ENCODE data around the gene ANXA4.

- no peak for TF ChIP-seq CTCF (IDR thresholded peaks at IDR 0.05; ENCODE audit: insufficient read depth, low read length)
- TF ChIP-seq POLR2AphosphoS5 (IDR thresholded peaks at IDR 0.05; ENCODE audit: low read depth), result no peak
Measured at GRCh38 chr2:69784228-69784627, 42.3 kb downstream of the ANXA4 start.
